Neural cell (in vitro differentiated cells): ENCODE results near the gene RCL1. TPM values are rescaled to one million over a fixed set of nuclear protein-coding genes. Genes with fewer than 3 reads are reported as not detected.

Experiments used
- H2AFZ ChIP-seq: fragments of 200-600, 300-800 bp; sonication (generic), shearing (Covaris generic); 2 replicates; pipeline ENCODE4 v1.6.0; 2014; ENCODE audit warnings: low read depth, mild to moderate bottlenecking, antibody characterized with exemption, low read length, moderate library complexity
- H3F3A ChIP-seq: fragments of 200-600 bp; shearing (Covaris generic); 2 replicates; pipeline ENCODE4 v1.6.1; 2016; ENCODE audit warnings: mild to moderate bottlenecking, moderate library complexity, mixed read lengths, antibody characterized with exemption, low read length; ENCODE audit not compliant: insufficient read depth, poor library complexity, severe bottlenecking
- H3K27ac ChIP-seq: fragments of 200-600, 300-800 bp; sonication (generic), shearing (Covaris generic); 2 replicates; pipeline ENCODE4 v1.5.1; 2014; ENCODE audit warnings: mild to moderate bottlenecking, low read length, moderate library complexity
- H3K27me3 ChIP-seq: fragments of 300-800, 200-600 bp; sonication (generic), shearing (Covaris generic); 2 replicates; pipeline ENCODE4 v1.6.0; 2014; ENCODE audit warnings: mild to moderate bottlenecking, low read depth, low read length, moderate library complexity; ENCODE audit not compliant: insufficient read depth
- H3K36me3 ChIP-seq: fragments of 300-800, 200-600 bp; sonication (generic), shearing (Covaris generic); 2 replicates; pipeline ENCODE4 v1.5.1; 2014; ENCODE audit warnings: mild to moderate bottlenecking, antibody characterized with exemption, low read length, moderate library complexity; ENCODE audit not compliant: insufficient read depth
- H3K4me2 ChIP-seq: fragments of 300-800, 200-600 bp; sonication (generic), shearing (Covaris generic); 2 replicates; pipeline ENCODE4 v1.6.0; 2014; ENCODE audit warnings: mild to moderate bottlenecking, low read length
- H3K4me3 ChIP-seq: fragments of 300-800, 200-600 bp; sonication (generic), shearing (Covaris generic); 2 replicates; pipeline ENCODE4 v1.5.1; 2014; ENCODE audit warnings: mild to moderate bottlenecking, low read length, moderate library complexity
- H3K79me2 ChIP-seq: fragments of 200-600 bp; shearing (Covaris generic); replicated peaks from 2 replicates; pipeline ENCODE4 v1.6.0; 2014; ENCODE audit warnings: mild to moderate bottlenecking, low read length, moderate library complexity; ENCODE audit not compliant: insufficient read depth
- H3K9ac ChIP-seq: fragments of 300-800, 200-600 bp; sonication (generic), shearing (Covaris generic); 2 replicates; pipeline ENCODE4 v1.6.1; 2016; ENCODE audit warnings: mild to moderate bottlenecking, low read length, mixed read lengths
- H3K9me2 ChIP-seq: fragments of 200-600 bp; shearing (Covaris generic); 2 replicates; pipeline ENCODE4 v1.6.1; 2016; ENCODE audit warnings: mild to moderate bottlenecking, low read length, mixed read lengths; ENCODE audit not compliant: insufficient read depth
- H3K9me3 ChIP-seq: fragments of 200-600, 300-800 bp; sonication (generic), shearing (Covaris generic); 2 replicates; pipeline ENCODE4 v1.6.1; 2016; ENCODE audit warnings: mild to moderate bottlenecking, mixed run types, low read length, moderate library complexity, mixed read lengths
- H4K20me1 ChIP-seq: fragments of 200-600 bp; shearing (Covaris generic); 2 replicates; pipeline ENCODE4 v1.6.1; 2016; ENCODE audit warnings: mild to moderate bottlenecking, mixed run types; ENCODE audit not compliant: insufficient read depth
- EP300 ChIP-seq: fragments of 450-650 bp; conservative IDR thresholded peaks from 2 replicates; pipeline ENCODE4 v1.6.1; 2014; ENCODE audit warnings: antibody characterized with exemption, mild to moderate bottlenecking, moderate library complexity; ENCODE audit not compliant: poor library complexity, severe bottlenecking
- EZH2 ChIP-seq: fragments of 200-600, 300-800 bp; shearing (Covaris generic), sonication (generic); IDR thresholded peaks from 2 replicates; pipeline ENCODE4 v1.6.1; 2014; ENCODE audit warnings: antibody characterized with exemption, low read length, borderline replicate concordance, mild to moderate bottlenecking; ENCODE audit not compliant: insufficient read depth, poor library complexity, severe bottlenecking
- MXI1 ChIP-seq: fragments of 450-650 bp; conservative IDR thresholded peaks from 2 replicates; pipeline ENCODE4 v1.6.1; 2014; ENCODE audit warnings: antibody characterized with exemption, mild to moderate bottlenecking; ENCODE audit not compliant: poor library complexity, severe bottlenecking
- POLR2AphosphoS5 ChIP-seq: IDR thresholded peaks from 2 replicates; pipeline ENCODE4 v1.6.1; 2012
- RAD21 ChIP-seq: fragments of 450-650 bp; conservative IDR thresholded peaks from 2 replicates; pipeline ENCODE4 v1.6.1; 2014; ENCODE audit warnings: antibody characterized with exemption, mild to moderate bottlenecking, moderate library complexity
- SMC3 ChIP-seq: fragments of 450-650 bp; conservative IDR thresholded peaks from 2 replicates; pipeline ENCODE4 v1.6.1; 2014; ENCODE audit warnings: antibody characterized with exemption, mild to moderate bottlenecking, moderate library complexity; ENCODE audit not compliant: poor library complexity
- TAF1 ChIP-seq: IDR thresholded peaks from 2 replicates; pipeline ENCODE4 v1.6.1; 2012; ENCODE audit warnings: low read depth
- polyA plus RNA-seq: library from polyadenylated mRNA; depleted of rRNA; stranded (reverse); fragments of >200 nt; gene quantifications from 2 replicates; pipeline ENCODE4 v1.2.3, GENCODE V29; 2014
- TF ChIP-seq, protein P1 (sequence below): fragments of 450-650 bp; IDR thresholded peaks from 2 replicates; pipeline ENCODE4 v1.5.1; 2014; ENCODE audit warnings: antibody characterized with exemption, mild to moderate bottlenecking, moderate library complexity; ENCODE audit not compliant: poor library complexity, severe bottlenecking
- TF ChIP-seq, protein P2 (sequence below): IDR thresholded peaks from 2 replicates; pipeline ENCODE4 v1.6.1; 2012; ENCODE audit warnings: borderline replicate concordance

The RCL1 gene
- polyA plus RNA-seq, 1 donor from 2014 or later, result 4.2 TPM

DNA sequence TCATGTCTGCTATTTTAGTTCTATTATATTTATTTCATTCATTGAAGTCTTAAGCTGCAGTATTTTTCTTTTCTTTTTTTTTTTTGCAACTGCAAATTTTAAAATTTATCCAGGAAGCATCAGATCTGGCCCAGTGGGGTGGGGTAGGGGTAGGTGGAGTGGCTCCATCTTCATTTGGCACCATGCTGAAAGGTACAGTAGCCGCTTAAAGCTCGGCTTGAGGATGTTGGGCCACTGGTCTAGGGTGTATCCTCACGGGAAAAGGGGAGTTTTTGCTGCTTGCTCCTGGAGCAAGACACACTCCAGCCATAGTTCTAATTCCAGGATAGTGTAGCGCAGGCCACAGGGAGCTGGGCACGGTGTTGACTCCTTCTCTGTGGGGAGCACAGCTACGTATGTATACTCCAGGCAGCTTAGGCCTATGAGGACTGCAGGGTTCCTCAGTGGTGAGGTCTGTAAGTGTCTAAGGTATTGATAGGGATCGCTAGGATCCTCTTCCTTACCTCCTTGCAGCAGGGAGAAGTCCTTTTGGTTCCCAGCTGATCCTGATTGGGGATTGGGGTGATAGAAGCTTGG, 22.7 kb downstream of the RCL1 start:
- TF ChIP-seq RAD21 (no peak), SMC3 (no peak), EZH2 (no peak), MXI1 (no peak), EP300 (no peak), TAF1 (no peak), POLR2AphosphoS5 (no peak)
- TF ChIP-seq, protein P1, sequence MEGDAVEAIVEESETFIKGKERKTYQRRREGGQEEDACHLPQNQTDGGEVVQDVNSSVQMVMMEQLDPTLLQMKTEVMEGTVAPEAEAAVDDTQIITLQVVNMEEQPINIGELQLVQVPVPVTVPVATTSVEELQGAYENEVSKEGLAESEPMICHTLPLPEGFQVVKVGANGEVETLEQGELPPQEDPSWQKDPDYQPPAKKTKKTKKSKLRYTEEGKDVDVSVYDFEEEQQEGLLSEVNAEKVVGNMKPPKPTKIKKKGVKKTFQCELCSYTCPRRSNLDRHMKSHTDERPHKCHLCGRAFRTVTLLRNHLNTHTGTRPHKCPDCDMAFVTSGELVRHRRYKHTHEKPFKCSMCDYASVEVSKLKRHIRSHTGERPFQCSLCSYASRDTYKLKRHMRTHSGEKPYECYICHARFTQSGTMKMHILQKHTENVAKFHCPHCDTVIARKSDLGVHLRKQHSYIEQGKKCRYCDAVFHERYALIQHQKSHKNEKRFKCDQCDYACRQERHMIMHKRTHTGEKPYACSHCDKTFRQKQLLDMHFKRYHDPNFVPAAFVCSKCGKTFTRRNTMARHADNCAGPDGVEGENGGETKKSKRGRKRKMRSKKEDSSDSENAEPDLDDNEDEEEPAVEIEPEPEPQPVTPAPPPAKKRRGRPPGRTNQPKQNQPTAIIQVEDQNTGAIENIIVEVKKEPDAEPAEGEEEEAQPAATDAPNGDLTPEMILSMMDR, result no peak
- TF ChIP-seq, protein P2, sequence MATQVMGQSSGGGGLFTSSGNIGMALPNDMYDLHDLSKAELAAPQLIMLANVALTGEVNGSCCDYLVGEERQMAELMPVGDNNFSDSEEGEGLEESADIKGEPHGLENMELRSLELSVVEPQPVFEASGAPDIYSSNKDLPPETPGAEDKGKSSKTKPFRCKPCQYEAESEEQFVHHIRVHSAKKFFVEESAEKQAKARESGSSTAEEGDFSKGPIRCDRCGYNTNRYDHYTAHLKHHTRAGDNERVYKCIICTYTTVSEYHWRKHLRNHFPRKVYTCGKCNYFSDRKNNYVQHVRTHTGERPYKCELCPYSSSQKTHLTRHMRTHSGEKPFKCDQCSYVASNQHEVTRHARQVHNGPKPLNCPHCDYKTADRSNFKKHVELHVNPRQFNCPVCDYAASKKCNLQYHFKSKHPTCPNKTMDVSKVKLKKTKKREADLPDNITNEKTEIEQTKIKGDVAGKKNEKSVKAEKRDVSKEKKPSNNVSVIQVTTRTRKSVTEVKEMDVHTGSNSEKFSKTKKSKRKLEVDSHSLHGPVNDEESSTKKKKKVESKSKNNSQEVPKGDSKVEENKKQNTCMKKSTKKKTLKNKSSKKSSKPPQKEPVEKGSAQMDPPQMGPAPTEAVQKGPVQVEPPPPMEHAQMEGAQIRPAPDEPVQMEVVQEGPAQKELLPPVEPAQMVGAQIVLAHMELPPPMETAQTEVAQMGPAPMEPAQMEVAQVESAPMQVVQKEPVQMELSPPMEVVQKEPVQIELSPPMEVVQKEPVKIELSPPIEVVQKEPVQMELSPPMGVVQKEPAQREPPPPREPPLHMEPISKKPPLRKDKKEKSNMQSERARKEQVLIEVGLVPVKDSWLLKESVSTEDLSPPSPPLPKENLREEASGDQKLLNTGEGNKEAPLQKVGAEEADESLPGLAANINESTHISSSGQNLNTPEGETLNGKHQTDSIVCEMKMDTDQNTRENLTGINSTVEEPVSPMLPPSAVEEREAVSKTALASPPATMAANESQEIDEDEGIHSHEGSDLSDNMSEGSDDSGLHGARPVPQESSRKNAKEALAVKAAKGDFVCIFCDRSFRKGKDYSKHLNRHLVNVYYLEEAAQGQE, result no peak
- Histone ChIP-seq H3K79me2 (no peaks in the 10 kb centered on the region), H3K4me2 (no peak overlapping the region)

DNA sequence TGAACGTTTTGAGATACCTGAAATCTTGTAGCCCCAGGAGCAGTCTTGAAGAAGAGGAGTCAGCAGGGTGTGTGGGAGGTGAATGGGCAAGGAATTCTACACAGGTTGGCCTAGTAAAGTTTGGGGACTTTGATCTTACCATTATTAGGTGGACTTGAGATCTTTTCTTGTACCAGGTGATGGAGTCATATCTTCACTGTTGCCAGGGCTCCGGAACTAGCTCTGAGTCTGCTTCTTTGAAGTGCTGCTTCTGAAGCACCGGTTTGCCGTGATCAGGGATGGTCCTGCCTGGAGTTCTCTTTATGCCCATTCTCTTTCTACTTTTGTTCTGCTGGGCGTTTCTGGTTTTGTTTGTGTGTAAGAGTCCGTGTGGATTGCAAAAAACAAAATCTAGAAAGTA, 27.4 kb downstream of the RCL1 start:
- no peaks in the 10 kb centered on the region for H3K36me3 ChIP-seq
- H3K79me2 ChIP-seq, result no peaks in the 10 kb centered on the region
- H3F3A ChIP-seq, result no peaks in the 10 kb centered on the region
- H3K4me2 ChIP-seq, result no peak overlapping the region
- H3K27me3 ChIP-seq, result no peaks in the 10 kb centered on the region
- H2AFZ ChIP-seq, result no peak overlapping the region
- H3K9me2 ChIP-seq, result no peaks in the 10 kb centered on the region
- no peak overlapping the region for H3K9ac ChIP-seq
- H4K20me1 ChIP-seq, result no peaks in the 10 kb centered on the region
- H3K27ac ChIP-seq, result no peak overlapping the region
- TF ChIP-seq, protein P1, result no peak
- TF ChIP-seq EZH2 (no peak), RAD21 (no peak), EP300 (no peak), POLR2AphosphoS5 (no peak), MXI1 (no peak), TAF1 (no peak), SMC3 (no peak)
- TF ChIP-seq, protein P2, result no peak
- H3K4me3 ChIP-seq, result no peak overlapping the region
- no peaks in the 10 kb centered on the region for H3K9me3 ChIP-seq

More for the DNA sequence above, 22.7 kb downstream of the RCL1 start:
- H3K27me3 ChIP-seq, result no peaks in the 10 kb centered on the region
- H3K9ac ChIP-seq, result no peak overlapping the region
- H3K4me3 ChIP-seq, result no peak overlapping the region
- no peaks in the 10 kb centered on the region for H3K9me3 ChIP-seq
- no peaks in the 10 kb centered on the region for H3K9me2 ChIP-seq
- H4K20me1 ChIP-seq, result no peaks in the 10 kb centered on the region
- H3F3A ChIP-seq, result no peaks in the 10 kb centered on the region
- no peak overlapping the region for H3K27ac ChIP-seq
- H3K36me3 ChIP-seq, result no peaks in the 10 kb centered on the region
- H2AFZ ChIP-seq, result no peak overlapping the region
